GM18508 (cell line): ENCODE data around the gene TMEM200A.
"Not testable (repeated sequence)": the region's sequence is repeated elsewhere in the genome, so short reads cannot be mapped to it uniquely, and the experiment has no call there.

Experiments
- ATAC-seq: cut with Tn5 transposase; IDR thresholded peaks from one replicate; pipeline ENCODE4 v1.9.1; 2021; ENCODE audit warnings: moderate number of reproducible peaks; ENCODE audit not compliant: insufficient read depth, unreplicated experiment

The TMEM200A gene

DNA sequence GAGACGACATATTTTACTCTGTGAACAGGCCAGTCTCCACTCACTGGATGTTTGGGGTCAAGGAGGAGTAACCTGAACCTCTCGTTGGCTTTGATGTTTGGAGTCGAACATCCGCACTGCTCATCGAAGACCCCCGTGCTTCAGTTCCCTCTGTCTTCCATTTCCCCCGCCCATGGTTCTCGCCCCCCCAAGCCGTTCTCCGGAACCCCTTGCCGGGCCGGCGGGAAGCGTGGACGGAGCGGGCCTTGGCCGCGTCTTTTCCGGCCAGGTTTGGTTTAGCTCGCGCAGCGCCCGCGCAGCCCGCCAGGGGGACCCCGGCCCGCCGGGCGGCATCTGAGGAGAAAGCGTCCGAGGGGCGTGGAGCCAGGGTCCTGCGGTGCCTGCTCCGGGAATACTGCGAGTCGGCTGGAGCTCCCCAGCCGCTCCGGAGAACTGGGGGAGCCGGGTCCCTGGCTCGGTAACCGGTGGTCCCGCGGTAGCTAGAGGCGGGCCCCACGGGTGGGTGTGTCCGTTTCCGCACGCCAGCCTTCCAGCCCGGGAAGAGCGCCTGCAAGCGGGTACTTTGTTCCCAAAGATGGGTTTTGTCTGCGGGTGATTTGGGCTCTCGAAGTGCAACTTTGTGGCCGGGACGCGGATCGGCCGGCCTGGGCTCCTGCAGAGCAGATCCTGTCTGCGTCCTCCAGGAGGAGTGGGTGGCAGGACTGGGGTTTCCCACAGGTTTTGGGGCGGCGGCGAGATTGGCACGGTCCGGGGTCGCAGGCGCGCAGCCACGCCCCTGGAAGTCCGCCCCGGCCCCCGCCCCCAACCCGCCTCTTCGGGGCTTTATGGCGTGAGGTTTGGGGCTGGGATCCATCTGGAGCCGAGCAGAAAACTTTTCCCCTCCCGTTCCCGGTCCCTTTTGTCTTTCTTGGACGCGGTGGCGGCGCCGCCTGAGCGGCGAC, at the start of gene TMEM200A:
Gene TMEM200A (plus strand): TSS at position 852 of the 941 bp plus-strand sequence. CDS start 74,406 bp downstream, outside the sequence.
- no peak for ATAC-seq

DNA sequence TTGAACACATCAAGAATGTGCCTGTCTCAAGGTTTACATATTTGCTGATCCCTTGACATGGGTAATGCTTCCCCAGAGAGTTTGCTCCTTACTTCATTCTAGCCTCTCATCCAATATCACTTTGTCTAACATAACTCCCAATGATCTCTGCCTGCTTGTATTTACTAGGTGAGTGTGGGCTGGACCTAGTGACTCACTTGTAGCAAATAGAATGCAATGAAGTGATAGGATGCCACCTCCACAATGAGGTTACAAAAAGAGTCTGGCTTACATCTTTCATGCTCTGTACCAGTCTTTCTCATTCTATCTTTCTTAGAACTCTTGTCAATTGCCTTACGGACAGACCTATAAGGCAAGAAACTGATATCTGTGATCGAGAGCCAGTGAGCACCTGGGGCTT, 44.9 kb upstream of the TMEM200A start:
- no peak for ATAC-seq

DNA sequence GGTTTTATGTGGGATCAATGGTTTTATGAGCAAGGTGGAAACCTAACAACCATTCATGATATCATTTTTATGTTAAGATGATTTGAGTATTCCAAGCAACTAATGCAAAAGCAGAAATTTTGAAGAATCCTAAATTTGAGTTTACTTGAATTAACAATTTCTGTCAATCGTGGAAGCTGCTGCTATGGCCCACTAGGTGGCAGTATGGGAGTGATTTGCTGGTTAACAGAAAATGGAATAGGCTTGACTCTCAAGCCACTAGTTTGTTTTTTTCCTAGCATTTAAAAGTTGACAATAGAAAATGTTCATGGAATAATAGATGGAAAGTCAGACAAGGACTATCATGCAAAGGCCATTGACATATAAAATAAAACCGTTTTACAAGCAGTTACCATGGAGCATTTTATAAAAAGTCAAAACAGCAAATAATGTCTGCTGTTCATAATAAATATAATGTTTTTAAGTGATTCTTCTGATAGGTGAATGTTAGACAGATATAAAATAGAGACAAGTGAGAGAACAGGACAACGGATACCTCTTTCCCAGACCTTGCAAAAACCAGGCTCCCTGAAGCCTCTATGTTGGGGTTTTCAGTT, 43.0 kb upstream of the TMEM200A start:
- ATAC-seq = no peak

DNA sequence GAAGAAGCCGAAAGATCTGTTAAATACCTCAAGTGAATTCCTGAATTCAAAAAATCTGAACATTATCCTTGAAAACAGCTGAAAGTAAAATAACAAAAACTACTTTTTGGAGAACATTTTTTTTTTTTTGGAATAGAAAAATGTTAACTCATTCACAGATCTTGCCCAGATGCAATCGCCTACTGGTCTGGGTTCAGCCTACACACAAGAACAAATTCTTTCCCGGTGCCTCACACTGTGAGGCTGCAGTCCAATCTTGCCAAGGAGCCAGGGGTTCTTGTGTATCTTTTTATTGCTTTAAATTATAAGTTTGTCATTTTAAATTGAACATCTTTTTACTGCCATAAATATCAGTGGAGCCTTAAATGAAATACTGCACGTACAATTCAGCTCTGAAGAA, 41.2 kb upstream of the TMEM200A start:
- ATAC-seq = no peak

DNA sequence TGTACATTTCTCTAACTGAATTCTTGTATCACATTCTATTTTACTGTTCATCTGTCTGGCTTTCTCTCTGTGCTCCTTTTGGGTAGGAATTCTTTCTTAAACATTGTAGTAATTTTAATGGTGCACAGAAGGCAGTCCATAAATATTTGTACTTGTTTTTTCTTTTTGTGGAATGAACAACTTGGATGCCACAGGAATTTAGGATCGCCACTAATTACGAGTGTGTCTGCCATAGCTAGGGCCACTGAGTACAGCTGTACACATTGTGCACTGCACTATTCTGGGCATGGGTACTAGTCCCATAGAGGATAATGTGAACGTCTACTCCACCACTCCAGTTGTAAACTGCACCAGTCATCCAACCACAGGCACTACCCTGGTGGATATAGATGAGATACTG, 39.3 kb upstream of the TMEM200A start:
- no peak for ATAC-seq

DNA sequence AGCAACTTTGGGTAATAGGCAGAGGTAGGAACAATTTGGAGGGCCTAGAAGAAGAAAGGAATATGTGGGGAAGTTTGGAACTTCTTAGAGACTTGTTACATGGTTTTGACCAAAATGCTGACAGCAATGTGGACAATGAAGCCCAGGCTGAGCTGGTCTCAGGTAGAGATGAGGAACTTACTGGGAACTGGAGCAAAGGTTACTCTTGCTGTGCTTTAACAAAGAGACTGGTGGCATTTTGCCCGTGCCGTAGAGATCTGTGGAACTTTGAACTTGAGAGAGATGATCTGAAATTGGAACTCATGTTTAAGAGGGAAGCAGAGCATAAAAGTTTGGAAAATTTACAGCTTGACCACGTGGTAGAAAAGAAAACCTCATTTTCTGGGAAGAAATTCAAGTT, 28.3 kb upstream of the TMEM200A start:
- no peak for ATAC-seq

DNA sequence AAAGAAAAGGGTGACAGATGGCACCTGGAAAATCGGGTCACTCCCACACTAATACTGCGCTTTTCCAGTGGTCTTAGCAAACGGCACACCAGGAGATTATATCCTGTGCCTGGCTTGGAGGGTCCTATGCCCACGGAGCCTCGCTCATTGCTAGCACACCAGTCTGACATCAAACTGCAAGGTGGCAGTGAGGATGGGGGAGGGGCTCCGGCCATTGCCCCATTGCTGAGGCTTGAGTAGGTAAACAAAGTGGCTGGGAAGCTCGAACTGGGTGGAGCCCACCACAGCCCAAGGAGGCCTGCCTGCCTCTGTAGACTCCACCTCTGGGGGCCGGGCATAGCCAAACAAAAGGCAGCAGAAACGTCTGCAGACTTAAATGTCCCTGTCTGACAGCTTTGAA, 19.5 kb upstream of the TMEM200A start:
- ATAC-seq = not testable (repeated sequence)

DNA sequence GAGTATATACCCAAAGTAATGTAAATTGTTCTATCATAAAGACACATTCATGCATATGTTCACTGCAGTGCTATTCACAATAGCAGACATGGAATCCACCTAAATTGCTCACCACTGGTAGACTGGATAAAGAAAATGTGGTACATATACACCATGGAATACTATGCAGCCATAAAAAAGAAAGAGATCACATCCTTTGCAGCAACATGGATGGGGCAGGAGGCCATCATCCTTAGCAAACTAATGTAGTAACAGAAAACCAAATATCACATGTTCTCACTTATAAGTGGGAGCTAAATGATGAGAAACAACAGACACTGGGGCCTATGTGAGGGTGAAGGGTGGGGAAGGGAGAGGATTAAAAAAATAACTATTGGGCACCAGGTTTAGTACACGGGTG, 11.5 kb upstream of the TMEM200A start:
- ATAC-seq = no peak

DNA sequence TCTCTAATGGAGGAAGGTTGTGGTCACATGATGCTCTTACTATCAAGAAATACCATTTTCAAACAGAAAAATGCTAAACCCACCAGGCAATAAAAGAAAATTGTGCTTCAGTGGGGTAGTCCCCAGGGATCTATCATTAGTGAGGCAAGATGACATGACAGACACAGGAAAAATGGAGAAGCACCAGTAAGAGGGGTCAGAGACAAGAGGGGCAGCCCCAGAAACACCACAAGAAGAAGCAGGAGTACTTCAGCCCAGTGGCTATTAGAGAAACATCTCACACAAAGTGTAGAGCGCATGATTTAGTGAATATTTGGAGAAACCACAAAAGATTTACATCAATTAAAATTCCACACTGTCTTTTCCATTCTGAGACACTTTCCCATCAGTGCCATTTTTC, 10.2 kb upstream of the TMEM200A start:
- ATAC-seq = no peak

DNA sequence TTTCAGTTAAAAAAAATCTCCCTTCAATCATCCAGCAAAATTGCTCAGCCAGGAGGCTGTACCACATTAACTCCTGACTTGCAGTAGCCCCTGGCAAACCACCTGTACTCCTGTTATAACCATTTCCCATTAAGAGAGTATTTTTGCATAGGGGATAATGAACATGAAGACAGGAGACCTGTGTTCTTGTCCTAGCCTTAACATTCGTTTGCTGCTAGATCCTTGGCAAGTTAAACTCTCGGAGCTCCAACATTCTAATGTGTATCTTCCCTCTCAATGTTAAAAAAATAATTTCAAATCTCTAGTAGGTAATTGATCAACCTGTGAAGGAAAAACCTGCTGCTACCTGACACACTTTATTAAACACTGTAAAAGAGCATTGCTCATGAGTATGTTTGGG, 8.4 kb upstream of the TMEM200A start:
- no peak for ATAC-seq

DNA sequence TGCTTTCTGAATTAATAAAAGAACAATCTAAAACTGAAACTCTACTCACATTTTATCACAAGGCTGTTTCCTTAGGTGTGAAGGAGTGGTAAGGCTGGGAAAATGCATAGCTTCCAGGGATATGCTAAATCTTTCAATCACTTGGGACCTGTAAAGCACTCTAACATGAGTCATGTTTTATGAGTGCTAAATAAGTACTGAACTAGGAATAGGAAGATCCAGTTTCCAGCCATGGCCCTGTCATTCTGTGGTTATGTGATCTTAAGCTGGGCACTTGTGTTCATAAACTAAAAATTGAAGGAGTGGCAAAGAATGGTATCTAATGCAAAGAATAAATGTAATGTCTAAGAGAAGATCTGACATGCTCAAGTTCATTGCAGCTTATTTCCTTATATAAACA, 6.1 kb upstream of the TMEM200A start:
- ATAC-seq = no peak

DNA sequence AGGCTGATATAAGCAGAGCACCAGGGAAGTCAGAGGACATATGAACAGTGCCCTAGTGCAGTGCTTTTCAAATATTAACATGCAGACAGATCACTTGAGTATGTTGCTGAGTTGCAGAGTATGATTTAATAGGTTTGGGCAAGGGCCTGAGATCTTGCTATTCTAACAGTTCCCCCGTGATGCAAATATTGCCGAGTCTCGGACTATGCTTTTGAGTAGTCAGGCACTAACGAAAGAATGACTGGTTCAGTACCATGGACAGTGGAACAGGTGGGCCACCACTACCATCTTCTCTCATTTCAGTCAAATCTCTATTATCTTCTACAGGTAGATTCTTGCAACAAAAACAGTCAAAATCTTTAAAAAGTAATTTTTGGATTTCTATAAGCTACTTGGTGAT, 3.7 kb upstream of the TMEM200A start:
- ATAC-seq = no peak

DNA sequence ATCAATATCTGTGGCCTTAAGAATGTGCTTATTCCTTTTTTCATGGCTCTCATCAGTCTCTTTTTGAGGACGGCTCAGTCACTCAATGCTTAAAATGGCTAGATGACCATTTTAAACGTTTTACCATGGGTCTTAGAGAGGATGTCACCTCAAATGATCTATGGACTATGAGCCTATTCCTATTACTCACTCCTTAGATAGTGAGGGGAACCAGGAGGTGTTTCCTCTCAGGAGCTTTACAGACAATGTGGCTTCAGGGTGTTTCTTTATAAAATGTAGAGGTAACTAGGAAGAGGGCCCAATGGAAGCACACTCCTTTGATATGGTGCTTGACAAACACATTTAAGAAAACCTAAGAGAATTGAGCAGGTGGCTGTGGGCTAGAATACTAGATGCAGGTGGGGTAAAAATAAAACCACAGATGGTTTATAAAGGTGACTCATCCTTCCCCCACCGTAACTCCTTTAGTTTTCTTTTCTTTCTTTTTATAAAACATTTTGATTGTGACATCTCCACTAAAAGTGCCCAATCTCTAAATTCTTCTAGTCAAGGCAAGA, 1.5 kb upstream of the TMEM200A start:
- ATAC-seq = no peak

DNA sequence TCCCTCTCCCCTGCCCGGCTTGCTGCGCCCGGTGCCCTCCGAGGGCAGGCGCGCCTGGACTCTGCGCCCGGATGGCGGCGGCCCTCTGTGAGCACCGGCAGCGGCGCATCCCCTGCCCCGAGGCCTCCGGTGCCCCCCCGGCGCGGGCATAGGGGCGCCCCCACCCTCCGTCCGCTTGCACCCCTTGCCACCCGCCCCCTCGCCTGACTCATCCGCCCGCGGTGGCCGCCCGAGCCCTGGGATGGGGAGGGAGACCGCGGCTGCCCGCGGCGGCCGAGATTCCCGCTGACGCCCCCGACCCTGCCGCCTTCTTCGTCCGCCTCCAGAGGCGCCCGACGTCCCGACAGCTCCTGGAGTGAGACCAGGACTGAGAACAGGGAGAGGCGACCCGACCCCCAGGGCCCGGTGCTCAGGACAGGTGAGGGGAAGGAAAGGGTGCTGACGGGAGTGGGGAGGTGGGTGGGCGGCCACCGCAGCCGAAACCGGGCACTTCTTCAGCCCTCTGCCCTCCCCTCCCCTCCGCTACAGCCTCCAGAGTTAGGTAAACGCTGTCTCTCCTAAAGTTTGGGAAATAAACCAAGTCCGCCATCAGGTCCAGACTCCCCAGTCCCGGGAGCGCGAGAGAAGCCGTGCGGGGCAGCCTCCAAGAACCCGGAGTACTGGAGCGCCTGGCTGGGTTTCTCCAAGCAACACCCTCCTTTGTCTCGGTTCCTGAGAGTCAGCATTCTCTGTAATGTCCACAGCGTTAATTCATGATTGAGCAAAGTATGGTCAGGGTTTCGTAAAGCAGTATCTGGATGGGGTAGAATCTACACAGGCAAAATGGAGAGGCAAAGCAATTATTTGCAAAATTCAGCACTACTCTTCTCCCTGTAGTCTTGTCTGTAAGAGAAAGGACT, 539 bp downstream of the TMEM200A start:
- no peak for ATAC-seq

DNA sequence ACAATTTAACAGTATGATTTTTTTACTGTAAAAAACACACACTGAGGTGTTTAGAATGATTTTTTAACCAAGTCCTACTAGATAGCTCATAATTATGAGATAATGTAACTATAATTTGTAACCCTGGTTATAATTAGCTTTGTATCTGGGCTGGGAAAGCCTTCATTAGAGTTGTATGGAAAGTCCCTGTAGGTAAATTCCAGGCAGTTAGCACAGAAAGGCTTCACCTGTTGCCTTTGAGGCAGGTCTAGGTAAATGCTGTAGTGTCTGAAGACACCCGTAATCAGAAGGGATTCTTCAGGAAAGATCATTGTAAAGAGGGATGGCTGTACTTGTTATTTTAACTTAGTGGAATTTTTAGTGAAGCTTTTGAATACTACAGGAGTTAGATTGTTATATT, 1.9 kb downstream of the TMEM200A start:
- no peak for ATAC-seq

DNA sequence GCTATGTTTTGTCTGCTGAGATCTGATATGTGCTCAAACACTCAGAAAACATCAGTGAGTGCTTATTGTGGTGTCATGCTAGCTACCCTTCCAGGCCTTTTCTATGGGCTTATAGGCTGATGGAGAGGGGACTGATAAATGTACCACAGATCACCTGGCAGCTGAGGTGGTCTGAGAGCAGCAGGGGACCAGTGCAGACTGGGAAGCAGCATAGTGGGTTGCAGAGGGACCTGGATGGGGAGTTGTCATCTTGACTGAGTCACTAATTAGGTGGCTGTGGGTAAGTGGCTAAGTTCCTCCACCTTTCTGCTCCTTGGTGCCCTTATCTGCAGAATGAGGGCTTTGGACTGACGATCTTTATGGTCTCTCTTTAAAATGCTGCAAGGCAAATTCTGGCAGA, 2.8 kb downstream of the TMEM200A start:
- no peak for ATAC-seq

DNA sequence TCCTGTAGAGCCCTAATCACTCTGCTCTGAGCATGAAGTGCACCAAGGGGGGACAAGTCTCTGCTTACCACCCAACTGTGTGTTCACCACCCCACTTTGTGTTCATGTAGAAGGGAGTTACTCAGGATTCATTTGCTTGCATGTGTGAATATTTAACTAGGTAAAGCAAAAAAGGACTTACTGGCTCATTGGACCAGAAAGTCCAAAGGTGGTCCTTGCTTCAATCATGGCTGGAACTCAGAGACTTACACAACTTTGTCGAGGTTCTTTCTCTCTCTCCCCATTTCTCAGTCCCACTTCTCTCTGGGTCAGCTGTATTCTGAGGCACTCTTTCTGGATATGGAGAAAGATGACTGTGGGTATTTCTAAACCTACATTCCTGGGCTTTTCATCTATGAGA, 4.0 kb downstream of the TMEM200A start:
- no peak for ATAC-seq

DNA sequence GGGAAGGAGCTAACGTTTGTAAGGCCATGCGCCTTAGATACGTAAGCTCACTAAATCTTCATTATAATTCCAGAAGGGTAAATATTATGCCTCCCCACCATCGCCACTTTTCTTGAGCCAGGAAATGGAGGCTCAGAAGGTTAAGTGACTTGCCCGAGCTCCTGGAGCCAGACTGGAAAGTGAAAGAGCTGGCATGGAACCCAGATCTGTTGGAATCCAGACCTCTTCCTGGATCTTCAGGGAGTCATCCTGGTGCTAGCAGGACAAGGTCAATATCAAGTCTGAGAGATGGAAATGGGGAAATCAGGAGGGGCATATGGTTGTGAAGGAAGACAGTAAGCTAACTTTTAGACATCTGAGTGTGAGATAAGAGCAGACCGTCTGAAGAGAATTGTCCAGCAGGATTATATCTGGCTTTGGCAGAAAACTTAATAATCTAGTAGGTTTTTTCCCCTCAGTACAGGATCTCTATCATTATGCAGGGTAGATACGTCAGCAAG, 6.2 kb downstream of the TMEM200A start:
- no peak for ATAC-seq

DNA sequence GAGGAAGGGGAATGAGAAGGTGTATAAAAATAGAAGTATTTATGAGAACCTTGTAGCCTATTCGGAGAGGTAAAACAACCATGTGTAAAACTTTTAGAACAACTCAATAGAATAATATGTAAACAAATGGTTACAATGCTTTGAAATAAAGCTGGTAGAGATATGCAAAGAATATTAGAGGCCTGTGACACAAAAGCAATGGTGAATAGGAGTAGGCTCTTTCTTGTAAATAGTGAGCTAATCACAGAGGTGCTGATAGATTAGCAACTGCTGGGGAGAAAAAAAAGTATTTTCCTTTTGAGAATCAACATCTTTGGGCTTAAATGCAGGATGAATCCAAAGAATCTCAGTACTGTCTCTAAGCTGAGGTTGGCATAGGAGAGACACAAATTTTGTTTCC, 7.0 kb downstream of the TMEM200A start:
- ATAC-seq = no peak

DNA sequence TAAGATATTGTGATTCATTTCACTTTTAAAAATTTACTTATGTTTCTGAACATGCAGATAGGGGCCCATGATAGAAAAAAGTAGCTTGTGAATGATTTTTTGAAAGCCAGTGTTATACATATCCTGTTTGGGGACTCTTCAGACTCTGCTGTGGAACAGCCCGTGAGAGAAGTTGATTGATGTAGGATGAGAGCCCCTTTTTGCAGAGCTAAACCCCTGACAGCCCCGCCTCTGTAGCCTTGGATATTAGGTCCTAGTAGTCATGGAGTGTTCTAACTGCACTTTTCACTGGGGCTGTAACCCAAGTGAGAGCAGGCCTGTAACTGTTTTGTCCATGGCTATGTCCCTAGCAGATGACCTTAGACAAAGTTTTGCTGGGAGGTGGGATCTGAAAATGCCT, 8.2 kb downstream of the TMEM200A start:
- no peak for ATAC-seq
